CD4-positive, alpha-beta T cell treated with Interleukin-6 for 4 hours (primary cell): ENCODE measurements around the gene LYVE1.

ENCODE experiments used
- DNase-seq: peaks from one replicate; pipeline ENCODE4 v3.0.0-alpha.2; 2020; ENCODE audit warnings: mixed read lengths

Gene LYVE1

GRCh38 chr11:10551845-10552352 lies 16.6 kb downstream of the LYVE1 start:
- DNase-seq, result no peak

DNA sequence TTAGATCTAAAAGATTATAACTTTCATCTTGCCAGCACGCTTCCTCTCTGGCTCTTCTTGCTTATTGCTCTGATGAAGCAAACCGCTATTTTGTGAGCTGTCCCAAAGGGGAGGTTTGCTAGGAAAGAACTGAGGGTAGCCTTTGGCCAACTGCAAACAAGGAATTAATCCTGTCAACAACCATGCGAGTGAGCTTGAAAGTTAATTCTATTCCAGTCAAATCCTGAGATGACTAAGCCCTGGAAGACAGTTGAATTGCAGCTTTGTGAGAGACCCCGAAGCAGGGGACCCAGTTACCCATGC lies 17.2 kb downstream of the LYVE1 start:
- DNase-seq, result no peak

DNA sequence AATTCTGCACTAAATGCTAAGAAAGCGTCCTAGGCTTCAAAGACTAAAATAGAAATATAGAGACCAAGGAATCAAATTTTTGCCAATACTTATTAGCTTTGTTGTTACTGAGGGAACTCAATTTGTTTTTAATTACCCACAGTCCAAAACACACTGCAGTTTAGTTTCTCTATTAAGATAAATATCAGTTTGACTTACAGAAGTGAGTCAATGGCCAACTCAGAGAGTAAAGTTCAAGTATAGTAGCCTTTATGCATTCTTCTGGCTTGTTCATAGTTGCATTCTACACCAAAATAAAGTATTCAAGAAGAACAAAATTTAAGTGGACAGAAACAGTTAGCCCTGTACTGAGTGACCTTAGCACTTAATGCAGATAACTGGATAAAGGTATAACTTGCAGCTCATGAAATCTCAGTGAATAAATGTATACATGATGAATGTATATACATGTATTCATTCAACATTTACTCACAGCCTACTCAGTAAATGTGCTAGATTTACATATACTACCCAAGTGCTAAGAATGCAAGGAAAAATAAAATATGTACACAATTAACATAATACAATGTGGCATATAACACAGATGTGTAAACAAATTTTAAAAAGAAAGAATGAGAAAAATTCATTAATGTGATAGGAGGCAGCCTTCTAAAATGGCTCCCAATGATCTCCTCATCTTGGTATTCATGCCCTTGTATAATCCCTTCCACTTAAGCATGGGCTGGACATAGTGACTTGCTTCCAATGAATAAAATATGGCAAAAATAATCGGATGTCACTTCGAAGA lies 17.8 kb downstream of the LYVE1 start:
- no peak for DNase-seq

GRCh38 chr11:10544491-10545465 lies 23.7 kb downstream of the LYVE1 start:
- no peak for DNase-seq

GRCh38 chr11:10543782-10544181 lies 24.7 kb downstream of the LYVE1 start:
- no peak for DNase-seq

DNA sequence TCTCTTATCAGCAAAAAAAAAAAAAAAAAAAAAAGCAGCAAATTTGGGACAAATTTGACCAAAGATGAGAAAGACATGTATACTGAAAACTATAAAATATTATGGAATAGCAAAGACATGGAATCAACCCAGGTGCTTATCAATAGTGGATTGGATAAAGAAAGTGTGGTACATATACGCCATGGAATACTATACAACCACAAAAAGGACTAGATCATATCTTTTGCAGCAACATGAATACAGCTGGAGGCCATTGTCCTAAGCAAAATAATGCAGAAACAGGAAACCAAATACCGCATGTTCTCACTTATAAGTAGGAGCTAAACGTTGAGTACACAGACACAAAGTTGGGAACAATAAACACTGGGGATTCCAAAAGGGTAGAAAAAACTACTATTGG lies 25.7 kb downstream of the LYVE1 start:
- DNase-seq, result no peak

DNA sequence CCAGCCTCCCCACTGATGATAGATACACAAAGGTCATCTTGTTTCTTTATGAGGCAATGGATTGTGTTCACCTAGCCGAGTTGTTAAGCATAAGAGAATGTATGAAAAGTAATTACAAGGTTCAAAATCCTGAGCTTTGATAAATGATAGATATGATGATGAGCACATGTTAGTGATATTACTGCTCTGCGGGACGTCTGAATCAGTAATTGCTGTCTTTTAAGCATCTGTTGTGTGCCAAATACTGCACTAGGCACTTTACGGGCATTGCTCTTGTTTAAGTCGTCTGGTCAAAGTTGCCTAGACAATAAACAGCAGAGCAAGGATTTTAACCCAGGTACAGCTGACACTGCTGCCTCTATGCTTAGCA lies 26.9 kb downstream of the LYVE1 start:
- DNase-seq, result no peak

DNA sequence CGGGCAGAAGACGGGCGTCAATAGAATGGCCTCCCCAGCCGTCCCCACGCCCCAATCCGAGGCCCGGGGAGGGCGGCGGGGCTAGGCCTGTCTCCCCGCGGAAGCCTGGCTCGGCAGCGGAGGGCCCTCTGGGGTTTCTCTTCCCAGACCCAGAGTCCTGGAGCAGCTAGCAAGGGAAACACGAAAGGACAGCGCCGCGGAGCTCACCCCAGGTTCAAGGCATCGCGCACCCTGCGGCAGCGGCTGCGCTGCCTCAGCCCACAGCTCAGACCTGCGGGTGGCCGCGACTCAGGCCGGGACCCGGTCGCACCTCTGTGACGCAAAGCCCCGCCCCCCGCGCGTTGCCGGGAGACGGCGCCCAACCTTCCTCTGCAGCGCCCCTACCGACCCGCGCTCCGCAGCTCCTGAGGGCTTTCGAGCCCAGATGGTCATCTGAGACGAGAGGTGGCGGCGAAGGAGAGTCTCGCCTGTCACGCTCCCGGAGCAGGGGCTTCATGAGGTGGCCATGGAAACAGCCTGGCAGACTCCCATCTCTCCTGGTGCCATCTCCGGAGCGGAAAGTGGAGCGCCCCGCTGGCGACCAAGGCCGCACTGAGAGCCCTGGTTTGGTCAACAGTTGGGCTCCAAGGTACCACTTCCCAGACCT lies 27.4 kb downstream of the LYVE1 start, which contains the start of gene RNF141:
RNF141 (minus strand) TSS at position 273 of the 646 bp plus-strand sequence. CDS start 7,029 bp downstream, outside the sequence.
- DNase-seq, result peak; percentile 96

GRCh38 chr11:10540546-10540914 lies 27.9 kb downstream of the LYVE1 start:
- no peak for DNase-seq

DNA sequence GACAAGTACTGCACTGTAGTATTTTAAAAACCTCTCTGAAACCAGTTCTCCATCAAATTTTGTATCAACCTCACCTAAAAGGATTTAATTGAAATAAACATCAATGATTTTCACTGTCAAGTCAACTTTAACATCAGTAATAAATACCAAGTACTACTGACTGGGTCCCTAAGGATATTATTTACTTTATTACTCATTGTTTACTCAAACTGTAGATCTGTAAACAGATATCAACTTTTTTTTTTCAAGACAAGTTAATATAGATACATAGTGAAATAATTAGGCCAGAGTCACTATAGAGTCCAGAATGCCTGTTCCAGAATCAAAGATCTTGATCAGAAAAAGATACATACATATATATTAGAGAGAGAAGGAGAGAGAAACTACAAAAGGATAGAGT lies 29.1 kb downstream of the LYVE1 start:
- DNase-seq, result no peak

GRCh38 chr11:10538924-10539323 lies 29.5 kb downstream of the LYVE1 start:
- no peak for DNase-seq

DNA sequence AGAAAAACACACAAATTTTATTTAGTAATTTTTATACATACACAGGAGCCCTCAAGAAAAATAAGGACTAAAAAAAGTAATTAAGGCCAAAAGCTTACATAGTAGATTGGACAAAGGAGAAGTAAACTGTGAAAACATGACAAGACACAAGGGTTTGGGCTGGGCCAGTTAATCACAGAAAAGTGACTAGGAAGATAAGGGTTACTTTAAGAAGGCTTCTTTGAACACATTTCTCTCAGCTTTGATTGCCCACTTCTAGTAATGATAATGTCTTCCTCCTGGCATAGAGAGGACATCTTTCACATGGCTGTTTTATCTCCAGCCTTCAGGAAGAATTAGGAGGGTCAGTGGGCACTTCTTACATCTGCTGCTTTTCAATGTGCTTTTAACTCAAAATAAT lies 30.9 kb downstream of the LYVE1 start:
- DNase-seq, result no peak

GRCh38 chr11:10534316-10534715 lies 34.1 kb downstream of the LYVE1 start:
- DNase-seq, result no peak

GRCh38 chr11:10533323-10533722 lies 35.1 kb downstream of the LYVE1 start:
- no peak for DNase-seq

GRCh38 chr11:10532526-10532925 lies 35.9 kb downstream of the LYVE1 start:
- DNase-seq, result no peak

DNA sequence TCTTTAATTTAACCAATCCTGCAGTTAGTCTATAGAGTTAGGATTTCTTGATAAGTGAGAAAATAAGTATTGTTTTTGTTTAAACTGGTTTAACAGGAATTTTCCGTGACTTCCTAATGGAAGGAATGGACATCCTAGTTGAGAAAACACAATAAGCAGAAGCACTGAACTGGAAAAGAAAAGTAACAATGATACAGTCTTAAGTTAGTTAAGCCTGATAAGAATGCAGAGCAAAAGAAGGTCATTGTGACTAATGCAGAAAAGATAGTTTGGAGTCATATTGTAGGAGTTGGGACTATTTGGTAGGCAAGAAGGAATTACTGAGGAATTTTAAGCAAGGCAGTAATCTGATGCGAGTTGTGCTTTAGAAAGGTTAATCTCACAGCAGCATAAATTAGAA lies 39.2 kb downstream of the LYVE1 start:
- no peak for DNase-seq

- DNase-seq, result no peak
Observed at GRCh38 chr11:10528121-10528520, 40.3 kb downstream of the LYVE1 start.

- peak; percentile 3 for DNase-seq
Observed at GRCh38 chr11:10526974-10527918, 41.2 kb downstream of the LYVE1 start.

- no peak for DNase-seq
Observed at GRCh38 chr11:10524471-10524870, 44.0 kb downstream of the LYVE1 start.

- DNase-seq, result no peak
Observed at GRCh38 chr11:10522921-10523320, 45.5 kb downstream of the LYVE1 start.

DNA sequence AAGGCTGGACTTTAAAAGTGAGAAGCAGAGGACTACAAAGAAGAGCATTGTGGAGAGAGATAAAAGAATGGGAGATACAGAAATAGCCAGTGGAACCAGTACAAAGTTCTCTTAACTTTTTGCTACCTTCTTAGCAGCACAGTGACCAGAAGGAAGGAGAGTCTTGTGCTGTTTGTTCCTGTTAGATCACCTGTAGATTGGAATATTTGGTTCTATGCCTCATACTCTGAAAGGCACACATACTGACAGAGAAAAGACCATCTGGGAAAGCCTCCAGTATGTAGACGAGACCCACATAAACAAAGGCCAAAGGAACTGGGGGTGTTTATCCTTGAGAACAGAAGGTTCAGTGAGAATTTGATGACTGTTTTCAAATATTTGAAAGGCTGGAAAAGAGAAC lies 46.2 kb downstream of the LYVE1 start:
- DNase-seq, result no peak

DNA sequence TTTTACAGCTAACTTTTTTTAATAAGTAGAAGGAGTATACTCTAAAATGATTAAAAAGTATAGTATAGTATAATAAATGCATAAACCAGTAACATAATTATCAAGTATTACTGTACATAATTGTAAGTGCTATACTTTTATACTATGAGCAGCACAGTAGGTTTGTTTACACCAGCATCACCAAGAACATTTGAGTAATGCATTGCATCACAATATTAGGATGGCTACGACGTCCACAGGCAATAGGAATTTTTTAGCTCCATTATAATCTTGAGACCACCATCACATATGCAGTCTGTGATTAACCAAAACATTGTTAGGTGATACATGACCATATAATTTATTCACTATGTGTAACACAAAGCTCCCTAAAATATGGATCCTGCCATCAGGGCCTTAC lies 47.9 kb downstream of the LYVE1 start:
- DNase-seq, result no peak
